ENCODE data around the gene PHF23.

GRCh38 chr17:7219229-7219811 lies 19.9 kb downstream of the PHF23 start:
- TF ChIP-seq CTCF (conservative IDR thresholded peaks at IDR 0.05 in 1 of 2, IDR thresholded peaks at IDR 0.05 in 1 of 2; ENCODE audit: extremely low read depth in 1 of 2, insufficient read depth in 1 of 2, low read depth in 1 of 2, low read length in 2 of 2) (no peak), EZH2 (IDR thresholded peaks at IDR 0.05; ENCODE audit: borderline replicate concordance, low read length) (no peak)
